IMR-90 (cell line): ENCODE measurements around the gene NREP. TPM values are rescaled to one million over a fixed set of nuclear protein-coding genes. Genes with fewer than 3 reads are reported as not detected.

ENCODE experiments used
- ATAC-seq: fragments of 200-7000 bp; cut with Tn5 transposase; 2 replicates; pipeline ENCODE4 v1.9.1; 2020; ENCODE audit warnings: low read depth, mild to moderate bottlenecking, moderate library complexity
- BruUV-seq: library from RNA; stranded (reverse); fragments of 400-500 nt; replicated peaks from 2 replicates; lab custom pipeline; 2021; lab: Mats Ljungman, UMichigan
- CTCF ChIA-PET: fragments of 300-600 bp; formaldehyde crosslinking; extraction: SDS; loops from one replicate; lab custom pipeline; 2021; ENCODE audit warnings: antibody characterized with exemption; lab: Yijun Ruan, JAX
- POLR2A ChIA-PET: fragments of 300-600 bp; sonication (Branson Sonifier 250); formaldehyde crosslinking; loops from one replicate; lab custom pipeline; 2022; ENCODE audit warnings: antibody characterized with exemption; ENCODE audit not compliant: unreplicated experiment; lab: Charles Lee
- DNase-seq: peaks from one replicate; pipeline ENCODE4 v3.0.0; 2013
- H2AFZ ChIP-seq: replicated peaks from 2 replicates; pipeline ENCODE3; 2013; ENCODE audit warnings: low read length, mild to moderate bottlenecking; ENCODE audit not compliant: poor library complexity
- H2AK5ac ChIP-seq: 2 replicates; pipeline ENCODE4 v1.6.1; 2013; ENCODE audit warnings: low read depth, low read length, inconsistent platforms
- H2AK9ac ChIP-seq: replicated peaks from 2 replicates; pipeline ENCODE3; 2013; ENCODE audit warnings: mild to moderate bottlenecking, low read depth, low read length, moderate library complexity; ENCODE audit not compliant: poor library complexity
- H2BK120ac ChIP-seq: 2 replicates; pipeline ENCODE4 v1.6.1; 2013; ENCODE audit warnings: low read depth, low read length, inconsistent platforms
- H2BK15ac ChIP-seq: 3 replicates; pipeline ENCODE4 v1.6.1; 2013; ENCODE audit warnings: low read depth, low read length, inconsistent platforms
- H2BK20ac ChIP-seq: 2 replicates; pipeline ENCODE4 v1.6.1; 2013; ENCODE audit warnings: low read depth, mild to moderate bottlenecking, inconsistent platforms, low read length, moderate library complexity
- H2BK5ac ChIP-seq: 2 replicates; pipeline ENCODE4 v1.6.1; 2013; ENCODE audit warnings: mild to moderate bottlenecking, low read depth, low read length, inconsistent platforms; ENCODE audit not compliant: poor library complexity, severe bottlenecking
- H3K14ac ChIP-seq: replicated peaks from 2 replicates; pipeline ENCODE4 v1.6.1; 2013; ENCODE audit warnings: low read depth, low read length, inconsistent platforms
- H3K18ac ChIP-seq: 2 replicates; pipeline ENCODE4 v1.6.1; 2013; ENCODE audit warnings: low read depth, low read length, control low read depth
- H3K23ac ChIP-seq: 2 replicates; pipeline ENCODE4 v1.6.1; 2013; ENCODE audit warnings: low read depth, low read length, inconsistent platforms
- H3K27ac ChIP-seq: 2 replicates; pipeline ENCODE4 v1.5.1; 2013; ENCODE audit warnings: mild to moderate bottlenecking, control low read depth, low read length; ENCODE audit not compliant: insufficient read depth
- H3K27me3 ChIP-seq: 2 replicates; pipeline ENCODE4 v1.6.1; 2013; ENCODE audit warnings: low read length; ENCODE audit not compliant: control insufficient read depth, insufficient read depth
- H3K36me3 ChIP-seq: 2 replicates; pipeline ENCODE4 v1.6.1; 2013; ENCODE audit warnings: low read length, mixed read lengths; ENCODE audit not compliant: control insufficient read depth, insufficient read depth
- H3K4ac ChIP-seq: 2 replicates; pipeline ENCODE4 v1.6.1; 2013; ENCODE audit warnings: low read depth, low read length, inconsistent platforms
- H3K4me1 ChIP-seq: 2 replicates; pipeline ENCODE4 v1.6.1; 2013; ENCODE audit warnings: low read length, mixed read lengths; ENCODE audit not compliant: control insufficient read depth, insufficient read depth
- H3K4me2 ChIP-seq: 2 replicates; pipeline ENCODE4 v1.6.1; 2013; ENCODE audit warnings: low read depth, mild to moderate bottlenecking, control low read depth, low read length, moderate library complexity
- H3K4me3 ChIP-seq: 2 replicates; pipeline ENCODE4 v1.5.1; 2013; ENCODE audit warnings: low read depth, mild to moderate bottlenecking, control low read depth, low read length, moderate library complexity; ENCODE audit not compliant: insufficient read depth
- H3K56ac ChIP-seq: 2 replicates; pipeline ENCODE4 v1.6.1; 2013; ENCODE audit warnings: low read length, inconsistent platforms; ENCODE audit not compliant: insufficient read depth; ENCODE audit errors: extremely low read depth
- H3K79me1 ChIP-seq, 2 experiments: 2 replicates each; pipeline ENCODE4 v1.6.1; 2013; ENCODE audit warnings: low read length in 2 of 2, inconsistent platforms in 1 of 2, low read depth in 1 of 2
- H3K9ac ChIP-seq: 2 replicates; pipeline ENCODE4 v1.6.1; 2013; ENCODE audit warnings: low read depth, low read length, control low read depth
- H3K9me1 ChIP-seq: 2 replicates; pipeline ENCODE4 v1.6.1; 2013; ENCODE audit warnings: low read length, inconsistent platforms; ENCODE audit not compliant: insufficient read depth
- H3K9me3 ChIP-seq: 2 replicates; pipeline ENCODE4 v1.6.1; 2013; ENCODE audit warnings: low read length; ENCODE audit not compliant: control insufficient read depth, insufficient read depth
- H4K20me1 ChIP-seq: 2 replicates; pipeline ENCODE4 v1.6.1; 2013; ENCODE audit warnings: low read length, inconsistent platforms; ENCODE audit not compliant: insufficient read depth
- H4K5ac ChIP-seq: 2 replicates; pipeline ENCODE4 v1.6.1; 2013; ENCODE audit warnings: mild to moderate bottlenecking, low read depth, low read length, control low read depth
- H4K8ac ChIP-seq, 2 experiments: 2 replicates each; pipeline ENCODE4 v1.6.1; 2013; ENCODE audit warnings: low read depth in 2 of 2, low read length in 2 of 2, control low read depth in 1 of 2, inconsistent platforms in 1 of 2
- H4K91ac ChIP-seq: 2 replicates; pipeline ENCODE4 v1.6.1; 2013; ENCODE audit warnings: low read depth, low read length, inconsistent platforms; ENCODE audit not compliant: insufficient read depth
- CEBPB ChIP-seq: IDR thresholded peaks from 2 replicates; pipeline ENCODE4 v1.6.1; 2012; ENCODE audit warnings: low read depth, low read length, improper control_type of control experiment
- ELK1 ChIP-seq: fragments of 150-350 bp; IDR thresholded peaks from 2 replicates; pipeline ENCODE4 v1.6.1; 2016; ENCODE audit warnings: low read depth, mild to moderate bottlenecking, low read length, moderate library complexity, borderline replicate concordance
- MXI1 ChIP-seq: IDR thresholded peaks from 2 replicates; pipeline ENCODE4 v1.6.1; 2012; ENCODE audit warnings: low read depth, mild to moderate bottlenecking, low read length, moderate library complexity, borderline replicate concordance
- SMC3 ChIP-seq: fragments of 150-350 bp; IDR thresholded peaks from 2 replicates; pipeline ENCODE4 v1.6.1; 2016; ENCODE audit warnings: low read depth, mild to moderate bottlenecking, antibody characterized with exemption, low read length, moderate library complexity
- USF2 ChIP-seq: fragments of 150-350 bp; IDR thresholded peaks from 2 replicates; pipeline ENCODE4 v1.6.1; 2017; ENCODE audit warnings: mild to moderate bottlenecking, antibody characterized with exemption, low read length, low read depth
- WGBS, 2 experiments: methylation state at CpG; one replicate each; pipeline versions ENCODE4 v1.1.5 to v1.1.7; 2013; ENCODE audit warnings: missing lambda C conversion rate in 2 of 2; ENCODE audit not compliant: insufficient read length in 1 of 2; ENCODE audit errors: extremely low coverage in 2 of 2; 5-methylcytosine and 5-hydroxymethylcytosine counted together
- dilution Hi-C: fragments of 300-500 bp; cut with HindIII; formaldehyde crosslinking; loops from one replicate; pipeline ENCODE4 v1.14.3; 2018; ENCODE audit warnings: low sequenced_read_pairs; ENCODE audit not compliant: unreplicated experiment
- in situ Hi-C: fragments of 300-500 bp; cut with MboI; formaldehyde crosslinking; loops from 3 replicates; pipeline ENCODE4 v1.14.3; 2019; ENCODE audit warnings: low sequenced_read_pairs, inconsistent platforms, mixed read lengths
- intact Hi-C: fragments of 100-400 bp; cut with micrococcal nuclease; formaldehyde crosslinking; loops from 2 replicates; pipeline ENCODE4 v1.10.0; 2022
- polyA plus RNA-seq, 3 experiments: library from polyadenylated mRNA; depleted of rRNA; stranded (reverse); fragments of >200 nt; gene quantifications; 2 replicates each; pipeline ENCODE4 v1.2.3, GENCODE V29; 2012; ENCODE audit warnings: low replicate concordance in 1 of 3
- total RNA-seq: library from RNA; depleted of rRNA; stranded (reverse); fragments of >200 nt; gene quantifications from 2 replicates; pipeline ENCODE4 v1.2.3, GENCODE V29; 2012

Gene NREP
- total and polyA plus RNA-seq, 2 of the 4 experiments (the other 2 are of a cell fraction), result 178 to 277 TPM

- H3K27ac ChIP-seq, result no peak overlapping the region
- in situ Hi-C loops (no loop called here), intact Hi-C loops (loop anchor here (10.0 kb wide), 1 partner anchor 989 kb away; no protein-coding TSS in a partner anchor), dilution Hi-C loops (no loop called here)
- peaks cover 7% of the 10 kb centered on the region; the same call in 1 of the 2 replicates for H3K9me1 ChIP-seq
- H3K4me3 ChIP-seq, result no peak overlapping the region
- no peak overlapping the region for H2AK5ac ChIP-seq
- H3K18ac ChIP-seq, result no peak overlapping the region; the same call in 1 of the 2 replicates
- peaks cover 8% of the 10 kb centered on the region for H3K4me1 ChIP-seq
- whole genome bisulfite sequencing, 2 experiments, result 94% methylated on average over 2 of the region's 3 CpGs; no CpG with 5 or more reads in 1 of the 2 experiments
- ChIA-PET POLR2A (no interaction called here), CTCF (interaction anchor here (0.7 to 1.4 kb wide), 4 partner anchors 9 to 392 kb away, joined by 3 to 6 read pairs (median 3); no protein-coding TSS in a partner anchor)
- peaks cover 6% of the 10 kb centered on the region for H3K36me3 ChIP-seq
- 0 out of 2 replicates have a peak overlapping the region, but pooled peaks have one; percentile 36 for H2BK20ac ChIP-seq
- no peak overlapping the region; the same call in 1 of the 2 replicates for H3K9ac ChIP-seq
- H4K20me1 ChIP-seq, result no peaks in the 10 kb centered on the region
- ATAC-seq (no peak), DNase-seq (no peak)
- peak overlapping the region; percentile 78; the same call in 1 of the 2 replicates for H3K4me2 ChIP-seq
- no peak overlapping the region for H4K91ac ChIP-seq
- H2BK15ac ChIP-seq, result no peak overlapping the region
- peak overlapping the region; percentile 46; the same call in 1 of the 2 replicates for H3K14ac ChIP-seq
- H3K23ac ChIP-seq, result peak overlapping the region; percentile 28; the same call in 1 of the 2 replicates
- BruUV-seq, result no TSS peak
- H3K4ac ChIP-seq, result no peak overlapping the region
- H3K9me3 ChIP-seq, result no peaks in the 10 kb centered on the region
- H4K5ac ChIP-seq, result peak overlapping the region; percentile 13; the same call in 1 of the 2 replicates
- no peak overlapping the region for H2AFZ ChIP-seq
- H3K27me3 ChIP-seq, result no peaks in the 10 kb centered on the region
- H4K8ac ChIP-seq, result no peak overlapping the region
- TF ChIP-seq CEBPB (peak; percentile 86), SMC3 (no peak), MXI1 (no peak), ELK1 (no peak), USF2 (no peak)
- H2BK5ac ChIP-seq, result peak overlapping the region; percentile 52
- H3K79me1 ChIP-seq, result peaks cover 11 to 39% of the 10 kb centered on the region in 2 experiments
- no peak overlapping the region for H2BK120ac ChIP-seq
- H2AK9ac ChIP-seq, result no peak overlapping the region
- H3K56ac ChIP-seq, result no peak overlapping the region
These were observed 3.0 kb downstream of the NREP start for GRCh38 chr5:111753884-111754589.
